ENCODE measurements around the gene SLC37A1.
A peak's percentile ranks its signal among the peaks of the same experiment; 100 is the strongest.

Gene SLC37A1

GRCh38 chr21:42479582-42479981 is 34.1 kb upstream of the SLC37A1 start:
- no peak for DNase-seq

- DNase-seq: no peak
Observed at GRCh38 chr21:42480736-42481135, 32.9 kb upstream of the SLC37A1 start.

- no peak for DNase-seq
Observed at GRCh38 chr21:42481169-42481568, 32.5 kb upstream of the SLC37A1 start.

- DNase-seq: no peak
Observed at GRCh38 chr21:42484966-42485365, 28.7 kb upstream of the SLC37A1 start.

- DNase-seq: no peak
Observed at GRCh38 chr21:42486072-42486471, 27.6 kb upstream of the SLC37A1 start.

- no peak for DNase-seq
Observed at GRCh38 chr21:42486531-42486930, 27.1 kb upstream of the SLC37A1 start.

- no peak for DNase-seq
Observed at GRCh38 chr21:42489006-42489563, 24.6 kb upstream of the SLC37A1 start.

GRCh38 chr21:42489991-42490390 is 23.7 kb upstream of the SLC37A1 start:
- no peak for DNase-seq

- DNase-seq: no peak
Observed at GRCh38 chr21:42490720-42491119, 22.9 kb upstream of the SLC37A1 start.

GRCh38 chr21:42491328-42491727 is 22.3 kb upstream of the SLC37A1 start:
- no peak for DNase-seq

- no peak for DNase-seq
Observed at GRCh38 chr21:42492201-42492600, 21.5 kb upstream of the SLC37A1 start.

- no peak for DNase-seq
Observed at GRCh38 chr21:42493109-42494060, 20.3 kb upstream of the SLC37A1 start.

GRCh38 chr21:42495027-42495426 is 18.6 kb upstream of the SLC37A1 start:
- DNase-seq: no peak

GRCh38 chr21:42495765-42496119 is 17.9 kb upstream of the SLC37A1 start:
- no peak for DNase-seq

- peak; percentile 99 to 100 for DNase-seq
Observed at GRCh38 chr21:42496120-42496838, 17.4 kb upstream of the SLC37A1 start, which contains the start of gene RSPH1. Gene RSPH1 (minus strand): TSS chr21:42496224. CDS start chr21:42496186, 38 bp downstream.

- no peak for DNase-seq
Observed at GRCh38 chr21:42496839-42497202, 16.8 kb upstream of the SLC37A1 start.

- no peak for DNase-seq
Observed at GRCh38 chr21:42498012-42498411, 15.6 kb upstream of the SLC37A1 start.

- no peak for DNase-seq
Observed at GRCh38 chr21:42499444-42500112, 14.1 kb upstream of the SLC37A1 start.

GRCh38 chr21:42500225-42500624 is 13.4 kb upstream of the SLC37A1 start:
- no peak for DNase-seq

- no peak for DNase-seq
Observed at GRCh38 chr21:42500736-42501135, 12.9 kb upstream of the SLC37A1 start.

- DNase-seq: no peak
Observed at GRCh38 chr21:42503711-42504110, 9.9 kb upstream of the SLC37A1 start.

- no peak for DNase-seq
Observed at GRCh38 chr21:42505090-42505726, 8.4 kb upstream of the SLC37A1 start.

- DNase-seq: peak in 1 of 2 donors; percentile 3
Observed at GRCh38 chr21:42507418-42507817, 6.2 kb upstream of the SLC37A1 start.

Data from stimulated activated CD4-positive, alpha-beta T cell treated with anti-CD3 and anti-CD28 coated beads, Interleukin-2, amount 100 ng/mL, for 24 hours (primary cell).